IMR-90 (cell line): ENCODE measurements around the gene OR51E1. TPM values are rescaled to one million over a fixed set of nuclear protein-coding genes. Genes with fewer than 3 reads are reported as not detected.
A peak's percentile ranks its signal among the peaks of the same experiment; 100 is the strongest.

Source experiments
- ATAC-seq: fragments of 200-7000 bp; cut with Tn5 transposase; 2 replicates; pipeline ENCODE4 v1.9.1; 2020; ENCODE audit warnings: low read depth, mild to moderate bottlenecking, moderate library complexity
- BruUV-seq: library from RNA; stranded (reverse); fragments of 400-500 nt; replicated peaks from 2 replicates; lab custom pipeline; 2021; lab: Mats Ljungman, UMichigan
- CTCF ChIA-PET: fragments of 300-600 bp; formaldehyde crosslinking; extraction: SDS; loops from one replicate; lab custom pipeline; 2021; ENCODE audit warnings: antibody characterized with exemption; lab: Yijun Ruan, JAX
- POLR2A ChIA-PET: fragments of 300-600 bp; sonication (Branson Sonifier 250); formaldehyde crosslinking; loops from one replicate; lab custom pipeline; 2022; ENCODE audit warnings: antibody characterized with exemption; ENCODE audit not compliant: unreplicated experiment; lab: Charles Lee
- DNase-seq: peaks from one replicate; pipeline ENCODE4 v3.0.0; 2013
- H2AFZ ChIP-seq: replicated peaks from 2 replicates; pipeline ENCODE3; 2013; ENCODE audit warnings: low read length, mild to moderate bottlenecking; ENCODE audit not compliant: poor library complexity
- H2AK5ac ChIP-seq: 2 replicates; pipeline ENCODE4 v1.6.1; 2013; ENCODE audit warnings: low read depth, low read length, inconsistent platforms
- H2AK9ac ChIP-seq: replicated peaks from 2 replicates; pipeline ENCODE3; 2013; ENCODE audit warnings: mild to moderate bottlenecking, low read depth, low read length, moderate library complexity; ENCODE audit not compliant: poor library complexity
- H2BK120ac ChIP-seq: 2 replicates; pipeline ENCODE4 v1.6.1; 2013; ENCODE audit warnings: low read depth, low read length, inconsistent platforms
- H2BK15ac ChIP-seq: 3 replicates; pipeline ENCODE4 v1.6.1; 2013; ENCODE audit warnings: low read depth, low read length, inconsistent platforms
- H2BK20ac ChIP-seq: 2 replicates; pipeline ENCODE4 v1.6.1; 2013; ENCODE audit warnings: low read depth, mild to moderate bottlenecking, inconsistent platforms, low read length, moderate library complexity
- H2BK5ac ChIP-seq: 2 replicates; pipeline ENCODE4 v1.6.1; 2013; ENCODE audit warnings: mild to moderate bottlenecking, low read depth, low read length, inconsistent platforms; ENCODE audit not compliant: poor library complexity, severe bottlenecking
- H3K14ac ChIP-seq: replicated peaks from 2 replicates; pipeline ENCODE4 v1.6.1; 2013; ENCODE audit warnings: low read depth, low read length, inconsistent platforms
- H3K18ac ChIP-seq: 2 replicates; pipeline ENCODE4 v1.6.1; 2013; ENCODE audit warnings: low read depth, low read length, control low read depth
- H3K23ac ChIP-seq: 2 replicates; pipeline ENCODE4 v1.6.1; 2013; ENCODE audit warnings: low read depth, low read length, inconsistent platforms
- H3K27ac ChIP-seq: 2 replicates; pipeline ENCODE4 v1.5.1; 2013; ENCODE audit warnings: mild to moderate bottlenecking, control low read depth, low read length; ENCODE audit not compliant: insufficient read depth
- H3K27me3 ChIP-seq: 2 replicates; pipeline ENCODE4 v1.6.1; 2013; ENCODE audit warnings: low read length; ENCODE audit not compliant: control insufficient read depth, insufficient read depth
- H3K36me3 ChIP-seq: 2 replicates; pipeline ENCODE4 v1.6.1; 2013; ENCODE audit warnings: low read length, mixed read lengths; ENCODE audit not compliant: control insufficient read depth, insufficient read depth
- H3K4ac ChIP-seq: 2 replicates; pipeline ENCODE4 v1.6.1; 2013; ENCODE audit warnings: low read depth, low read length, inconsistent platforms
- H3K4me1 ChIP-seq: 2 replicates; pipeline ENCODE4 v1.6.1; 2013; ENCODE audit warnings: low read length, mixed read lengths; ENCODE audit not compliant: control insufficient read depth, insufficient read depth
- H3K4me2 ChIP-seq: 2 replicates; pipeline ENCODE4 v1.6.1; 2013; ENCODE audit warnings: low read depth, mild to moderate bottlenecking, control low read depth, low read length, moderate library complexity
- H3K4me3 ChIP-seq: 2 replicates; pipeline ENCODE4 v1.5.1; 2013; ENCODE audit warnings: low read depth, mild to moderate bottlenecking, control low read depth, low read length, moderate library complexity; ENCODE audit not compliant: insufficient read depth
- H3K56ac ChIP-seq: 2 replicates; pipeline ENCODE4 v1.6.1; 2013; ENCODE audit warnings: low read length, inconsistent platforms; ENCODE audit not compliant: insufficient read depth; ENCODE audit errors: extremely low read depth
- H3K79me1 ChIP-seq, 2 experiments: 2 replicates each; pipeline ENCODE4 v1.6.1; 2013; ENCODE audit warnings: low read length in 2 of 2, inconsistent platforms in 1 of 2, low read depth in 1 of 2
- H3K9ac ChIP-seq: 2 replicates; pipeline ENCODE4 v1.6.1; 2013; ENCODE audit warnings: low read depth, low read length, control low read depth
- H3K9me1 ChIP-seq: 2 replicates; pipeline ENCODE4 v1.6.1; 2013; ENCODE audit warnings: low read length, inconsistent platforms; ENCODE audit not compliant: insufficient read depth
- H3K9me3 ChIP-seq: 2 replicates; pipeline ENCODE4 v1.6.1; 2013; ENCODE audit warnings: low read length; ENCODE audit not compliant: control insufficient read depth, insufficient read depth
- H4K20me1 ChIP-seq: 2 replicates; pipeline ENCODE4 v1.6.1; 2013; ENCODE audit warnings: low read length, inconsistent platforms; ENCODE audit not compliant: insufficient read depth
- H4K5ac ChIP-seq: 2 replicates; pipeline ENCODE4 v1.6.1; 2013; ENCODE audit warnings: mild to moderate bottlenecking, low read depth, low read length, control low read depth
- H4K8ac ChIP-seq, 2 experiments: 2 replicates each; pipeline ENCODE4 v1.6.1; 2013; ENCODE audit warnings: low read depth in 2 of 2, low read length in 2 of 2, control low read depth in 1 of 2, inconsistent platforms in 1 of 2
- H4K91ac ChIP-seq: 2 replicates; pipeline ENCODE4 v1.6.1; 2013; ENCODE audit warnings: low read depth, low read length, inconsistent platforms; ENCODE audit not compliant: insufficient read depth
- BHLHE40 ChIP-seq: fragments of 150-350 bp; IDR thresholded peaks from 2 replicates; pipeline ENCODE4 v1.6.1; 2016; ENCODE audit warnings: mild to moderate bottlenecking, low read depth, low read length
- CEBPB ChIP-seq: IDR thresholded peaks from 2 replicates; pipeline ENCODE4 v1.6.1; 2012; ENCODE audit warnings: low read depth, low read length, improper control_type of control experiment
- CHD1 ChIP-seq: IDR thresholded peaks from 2 replicates; pipeline ENCODE4 v1.6.1; 2012; ENCODE audit warnings: low read depth, low read length, improper control_type of control experiment
- FOS ChIP-seq: fragments of 150-350 bp; IDR thresholded peaks from 2 replicates; pipeline ENCODE4 v1.6.1; 2016; ENCODE audit warnings: low read depth, low read length
- MAFK ChIP-seq: IDR thresholded peaks from 2 replicates; pipeline ENCODE4 v1.6.1; 2012; ENCODE audit warnings: low read depth, low read length, improper control_type of control experiment
- MAZ ChIP-seq: IDR thresholded peaks from 2 replicates; pipeline ENCODE4 v1.6.1; 2012; ENCODE audit warnings: low read depth, mild to moderate bottlenecking, low read length, improper control_type of control experiment, moderate library complexity, borderline replicate concordance
- MXI1 ChIP-seq: IDR thresholded peaks from 2 replicates; pipeline ENCODE4 v1.6.1; 2012; ENCODE audit warnings: low read depth, mild to moderate bottlenecking, low read length, moderate library complexity, borderline replicate concordance
- NFE2L2 ChIP-seq: fragments of 150-350 bp; IDR thresholded peaks from 2 replicates; pipeline ENCODE4 v1.6.1; 2016; ENCODE audit warnings: low read depth, mild to moderate bottlenecking, low read length
- POLR2A ChIP-seq: IDR thresholded peaks from 2 replicates; pipeline ENCODE4 v1.6.1; 2012; ENCODE audit warnings: mild to moderate bottlenecking, low read depth, low read length
- RAD21 ChIP-seq: IDR thresholded peaks from 2 replicates; pipeline ENCODE4 v1.6.1; 2012; ENCODE audit warnings: low read length, improper control_type of control experiment
- RCOR1 ChIP-seq: IDR thresholded peaks from 2 replicates; pipeline ENCODE4 v1.6.1; 2012; ENCODE audit warnings: mild to moderate bottlenecking, low read length, improper control_type of control experiment; ENCODE audit not compliant: insufficient replicate concordance
- RFX5 ChIP-seq: IDR thresholded peaks from 2 replicates; pipeline ENCODE4 v1.8.0; 2012; ENCODE audit warnings: low read depth, mild to moderate bottlenecking, low read length, moderate library complexity
- SMC3 ChIP-seq: fragments of 150-350 bp; IDR thresholded peaks from 2 replicates; pipeline ENCODE4 v1.6.1; 2016; ENCODE audit warnings: low read depth, mild to moderate bottlenecking, antibody characterized with exemption, low read length, moderate library complexity
- WGBS, 2 experiments: methylation state at CpG; one replicate each; pipeline versions ENCODE4 v1.1.5 to v1.1.7; 2013; ENCODE audit warnings: missing lambda C conversion rate in 2 of 2; ENCODE audit not compliant: insufficient read length in 1 of 2; ENCODE audit errors: extremely low coverage in 2 of 2; 5-methylcytosine and 5-hydroxymethylcytosine counted together
- dilution Hi-C: fragments of 300-500 bp; cut with HindIII; formaldehyde crosslinking; loops from one replicate; pipeline ENCODE4 v1.14.3; 2018; ENCODE audit warnings: low sequenced_read_pairs; ENCODE audit not compliant: unreplicated experiment
- in situ Hi-C: fragments of 300-500 bp; cut with MboI; formaldehyde crosslinking; loops from 3 replicates; pipeline ENCODE4 v1.14.3; 2019; ENCODE audit warnings: low sequenced_read_pairs, inconsistent platforms, mixed read lengths
- intact Hi-C: fragments of 100-400 bp; cut with micrococcal nuclease; formaldehyde crosslinking; loops from 2 replicates; pipeline ENCODE4 v1.10.0; 2022
- polyA plus RNA-seq, 3 experiments: library from polyadenylated mRNA; depleted of rRNA; stranded (reverse); fragments of >200 nt; gene quantifications; 2 replicates each; pipeline ENCODE4 v1.2.3, GENCODE V29; 2012; ENCODE audit warnings: low replicate concordance in 1 of 3
- total RNA-seq: library from RNA; depleted of rRNA; stranded (reverse); fragments of >200 nt; gene quantifications from 2 replicates; pipeline ENCODE4 v1.2.3, GENCODE V29; 2012
- TF ChIP-seq, protein P1 (sequence below): conservative IDR thresholded peaks from 2 replicates; pipeline ENCODE4 v1.5.1; 2012; ENCODE audit warnings: mild to moderate bottlenecking, low read depth, low read length, improper control_type of control experiment
- TF ChIP-seq, protein P2 (sequence below): fragments of 150-350 bp; IDR thresholded peaks from 2 replicates; pipeline ENCODE4 v1.6.1; 2016; ENCODE audit warnings: low read depth, mild to moderate bottlenecking, low read length, moderate library complexity, borderline replicate concordance
- TF ChIP-seq, protein P3 (sequence below): fragments of 150-350 bp; IDR thresholded peaks from 2 replicates; pipeline ENCODE4 v1.6.1; 2017; ENCODE audit warnings: mild to moderate bottlenecking, antibody characterized with exemption, low read length, low read depth

The OR51E1 gene
- total and polyA plus RNA-seq, 2 of the 4 experiments (the other 2 are of a cell fraction), result 0.02 TPM; not detected in 1

DNA sequence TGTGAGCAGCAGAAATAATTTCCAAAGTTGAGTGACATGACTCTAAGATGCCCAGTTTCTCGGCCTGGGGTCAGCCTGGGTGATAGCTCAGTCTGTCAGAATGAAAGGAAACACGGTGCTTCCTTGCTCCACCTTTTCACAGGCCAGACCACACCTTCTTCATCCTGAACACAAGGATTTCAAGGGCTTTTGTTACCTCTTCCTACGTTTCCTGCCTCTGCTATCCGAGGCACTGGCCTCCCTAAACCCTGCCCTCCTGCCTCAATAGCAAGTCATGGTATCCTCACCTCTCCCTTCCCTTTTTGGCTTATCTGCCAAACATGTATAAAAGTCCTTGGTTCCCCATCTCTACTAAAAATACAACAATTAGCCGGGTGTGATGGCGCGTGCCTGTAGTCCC is 1.7 kb upstream of the OR51E1 start:
- Histone ChIP-seq H3K79me1 (no peaks in the 10 kb centered on the region), H3K18ac (no peak overlapping the region), H3K9ac (no peak overlapping the region), H2AFZ (no peak overlapping the region), H3K4me3 (no peak overlapping the region), H3K27me3 (no peaks in the 10 kb centered on the region), H3K14ac (0 out of 2 replicates have a peak overlapping the region, but pooled peaks have one; percentile 14), H2BK120ac (no peak overlapping the region), H3K36me3 (no peaks in the 10 kb centered on the region), H4K5ac (no peak overlapping the region), H3K4me1 (no peaks in the 10 kb centered on the region), H2AK9ac (no peak overlapping the region), H3K9me3 (no peaks in the 10 kb centered on the region), H2BK20ac (0 out of 2 replicates have a peak overlapping the region, but pooled peaks have one; percentile 0), H3K23ac (no peak overlapping the region), H4K8ac (no peak overlapping the region), H3K4me2 (no peak overlapping the region), H2AK5ac (no peak overlapping the region), H3K27ac (no peak overlapping the region), H4K91ac (no peak overlapping the region; the same call in 1 of the 2 replicates), H3K56ac (no peak overlapping the region), H4K20me1 (no peaks in the 10 kb centered on the region), H2BK5ac (no peak overlapping the region), H3K9me1 (no peaks in the 10 kb centered on the region), H3K4ac (no peak overlapping the region), H2BK15ac (no peak overlapping the region)
- in situ Hi-C loops (no loop called here), intact Hi-C loops (no loop called here), dilution Hi-C loops (no loop called here)
- TF ChIP-seq BHLHE40, result no peak
- TF ChIP-seq FOS, result no peak
- TF ChIP-seq CHD1, result no peak
- TF ChIP-seq POLR2A, result no peak
- TF ChIP-seq, protein P1, sequence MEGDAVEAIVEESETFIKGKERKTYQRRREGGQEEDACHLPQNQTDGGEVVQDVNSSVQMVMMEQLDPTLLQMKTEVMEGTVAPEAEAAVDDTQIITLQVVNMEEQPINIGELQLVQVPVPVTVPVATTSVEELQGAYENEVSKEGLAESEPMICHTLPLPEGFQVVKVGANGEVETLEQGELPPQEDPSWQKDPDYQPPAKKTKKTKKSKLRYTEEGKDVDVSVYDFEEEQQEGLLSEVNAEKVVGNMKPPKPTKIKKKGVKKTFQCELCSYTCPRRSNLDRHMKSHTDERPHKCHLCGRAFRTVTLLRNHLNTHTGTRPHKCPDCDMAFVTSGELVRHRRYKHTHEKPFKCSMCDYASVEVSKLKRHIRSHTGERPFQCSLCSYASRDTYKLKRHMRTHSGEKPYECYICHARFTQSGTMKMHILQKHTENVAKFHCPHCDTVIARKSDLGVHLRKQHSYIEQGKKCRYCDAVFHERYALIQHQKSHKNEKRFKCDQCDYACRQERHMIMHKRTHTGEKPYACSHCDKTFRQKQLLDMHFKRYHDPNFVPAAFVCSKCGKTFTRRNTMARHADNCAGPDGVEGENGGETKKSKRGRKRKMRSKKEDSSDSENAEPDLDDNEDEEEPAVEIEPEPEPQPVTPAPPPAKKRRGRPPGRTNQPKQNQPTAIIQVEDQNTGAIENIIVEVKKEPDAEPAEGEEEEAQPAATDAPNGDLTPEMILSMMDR, result no peak
- TF ChIP-seq RCOR1, result no peak
- TF ChIP-seq CEBPB, result no peak
- no peak for TF ChIP-seq NFE2L2
- TF ChIP-seq RFX5, result no peak
- TF ChIP-seq, protein P2, sequence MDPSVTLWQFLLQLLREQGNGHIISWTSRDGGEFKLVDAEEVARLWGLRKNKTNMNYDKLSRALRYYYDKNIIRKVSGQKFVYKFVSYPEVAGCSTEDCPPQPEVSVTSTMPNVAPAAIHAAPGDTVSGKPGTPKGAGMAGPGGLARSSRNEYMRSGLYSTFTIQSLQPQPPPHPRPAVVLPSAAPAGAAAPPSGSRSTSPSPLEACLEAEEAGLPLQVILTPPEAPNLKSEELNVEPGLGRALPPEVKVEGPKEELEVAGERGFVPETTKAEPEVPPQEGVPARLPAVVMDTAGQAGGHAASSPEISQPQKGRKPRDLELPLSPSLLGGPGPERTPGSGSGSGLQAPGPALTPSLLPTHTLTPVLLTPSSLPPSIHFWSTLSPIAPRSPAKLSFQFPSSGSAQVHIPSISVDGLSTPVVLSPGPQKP, result no peak
- TF ChIP-seq MAFK, result no peak
- TF ChIP-seq, protein P3, sequence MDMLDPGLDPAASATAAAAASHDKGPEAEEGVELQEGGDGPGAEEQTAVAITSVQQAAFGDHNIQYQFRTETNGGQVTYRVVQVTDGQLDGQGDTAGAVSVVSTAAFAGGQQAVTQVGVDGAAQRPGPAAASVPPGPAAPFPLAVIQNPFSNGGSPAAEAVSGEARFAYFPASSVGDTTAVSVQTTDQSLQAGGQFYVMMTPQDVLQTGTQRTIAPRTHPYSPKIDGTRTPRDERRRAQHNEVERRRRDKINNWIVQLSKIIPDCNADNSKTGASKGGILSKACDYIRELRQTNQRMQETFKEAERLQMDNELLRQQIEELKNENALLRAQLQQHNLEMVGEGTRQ, result no peak
- TF ChIP-seq MAZ, result no peak
- no peak for TF ChIP-seq SMC3
- no peak for TF ChIP-seq RAD21
- TF ChIP-seq MXI1, result no peak
- DNase-seq (no peak), ATAC-seq (no peak)
- BruUV-seq, result no TSS peak
- 75% methylated on average over 3 of the region's 7 CpGs; no CpG with 5 or more reads in 1 of the 2 experiments for WGBS, 2 experiments
- CTCF ChIA-PET, result no interaction called here
- POLR2A ChIA-PET, result no interaction called here
